ENCODE results near the gene MAST4.

GRCh38 chr5:67133217-67133616 lies 537.0 kb downstream of the MAST4 start:
- TF ChIP-seq POLR2AphosphoS5 (IDR thresholded peaks at IDR 0.05; ENCODE audit: low read depth, low read length) (no peak), POLR2A (IDR thresholded peaks at IDR 0.05; ENCODE audit: low read depth, low read length) (no peak)

Data from GM12892 (cell line).